Measurements from ENCODE around the gene PRIM2. TPM values are rescaled to one million over a fixed set of nuclear protein-coding genes. Genes with fewer than 3 reads are reported as not detected.

Gene PRIM2
- polyA plus RNA-seq, 1 donor from 2014 or later: 10.0 TPM

GRCh38 chr6:57315111-57315510, 2.3 kb upstream of the PRIM2 start:
- Histone ChIP-seq H3K9ac (ENCODE audit: low read length) (no peak overlapping the region), H4K20me1 (ENCODE audit: insufficient read depth) (no peaks in the 10 kb centered on the region), H3K4me2 (ENCODE audit: low read length) (no peak overlapping the region), H3K36me3 (ENCODE audit: insufficient read depth, low read length) (no peaks in the 10 kb centered on the region), H3K9me2 (ENCODE audit: insufficient read depth, low read length) (no peaks in the 10 kb centered on the region), H3F3A (ENCODE audit: insufficient read depth, low read length, poor library complexity, severe bottlenecking) (no peaks in the 10 kb centered on the region), H3K4me3 (ENCODE audit: low read length) (no peak overlapping the region), H3K27me3 (ENCODE audit: insufficient read depth, low read depth, low read length) (no peaks in the 10 kb centered on the region), H3K27ac (ENCODE audit: low read length) (no peak overlapping the region), H3K79me2 (replicated peaks; ENCODE audit: insufficient read depth, low read length) (peaks cover 13% of the 10 kb centered on the region), H3K9me3 (ENCODE audit: low read length) (no peaks in the 10 kb centered on the region), H2AFZ (ENCODE audit: low read depth, low read length) (no peak overlapping the region)
- TF ChIP-seq SMC3 (conservative IDR thresholded peaks at IDR 0.05; ENCODE audit: poor library complexity) (no peak), CTCF (IDR thresholded peaks at IDR 0.05; ENCODE audit: poor library complexity, severe bottlenecking) (no peak), EZH2 (IDR thresholded peaks at IDR 0.05; ENCODE audit: borderline replicate concordance, insufficient read depth, low read length, poor library complexity, severe bottlenecking) (no peak), MXI1 (conservative IDR thresholded peaks at IDR 0.05; ENCODE audit: poor library complexity, severe bottlenecking) (no peak), RAD21 (conservative IDR thresholded peaks at IDR 0.05) (no peak), POLR2AphosphoS5 (IDR thresholded peaks at IDR 0.05) (no peak)
- TF ChIP-seq, protein P1, sequence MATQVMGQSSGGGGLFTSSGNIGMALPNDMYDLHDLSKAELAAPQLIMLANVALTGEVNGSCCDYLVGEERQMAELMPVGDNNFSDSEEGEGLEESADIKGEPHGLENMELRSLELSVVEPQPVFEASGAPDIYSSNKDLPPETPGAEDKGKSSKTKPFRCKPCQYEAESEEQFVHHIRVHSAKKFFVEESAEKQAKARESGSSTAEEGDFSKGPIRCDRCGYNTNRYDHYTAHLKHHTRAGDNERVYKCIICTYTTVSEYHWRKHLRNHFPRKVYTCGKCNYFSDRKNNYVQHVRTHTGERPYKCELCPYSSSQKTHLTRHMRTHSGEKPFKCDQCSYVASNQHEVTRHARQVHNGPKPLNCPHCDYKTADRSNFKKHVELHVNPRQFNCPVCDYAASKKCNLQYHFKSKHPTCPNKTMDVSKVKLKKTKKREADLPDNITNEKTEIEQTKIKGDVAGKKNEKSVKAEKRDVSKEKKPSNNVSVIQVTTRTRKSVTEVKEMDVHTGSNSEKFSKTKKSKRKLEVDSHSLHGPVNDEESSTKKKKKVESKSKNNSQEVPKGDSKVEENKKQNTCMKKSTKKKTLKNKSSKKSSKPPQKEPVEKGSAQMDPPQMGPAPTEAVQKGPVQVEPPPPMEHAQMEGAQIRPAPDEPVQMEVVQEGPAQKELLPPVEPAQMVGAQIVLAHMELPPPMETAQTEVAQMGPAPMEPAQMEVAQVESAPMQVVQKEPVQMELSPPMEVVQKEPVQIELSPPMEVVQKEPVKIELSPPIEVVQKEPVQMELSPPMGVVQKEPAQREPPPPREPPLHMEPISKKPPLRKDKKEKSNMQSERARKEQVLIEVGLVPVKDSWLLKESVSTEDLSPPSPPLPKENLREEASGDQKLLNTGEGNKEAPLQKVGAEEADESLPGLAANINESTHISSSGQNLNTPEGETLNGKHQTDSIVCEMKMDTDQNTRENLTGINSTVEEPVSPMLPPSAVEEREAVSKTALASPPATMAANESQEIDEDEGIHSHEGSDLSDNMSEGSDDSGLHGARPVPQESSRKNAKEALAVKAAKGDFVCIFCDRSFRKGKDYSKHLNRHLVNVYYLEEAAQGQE (IDR thresholded peaks at IDR 0.05; ENCODE audit: borderline replicate concordance): no peak

GRCh38 chr6:57315851-57316250, 1.6 kb upstream of the PRIM2 start:
- H3K4me2 ChIP-seq (ENCODE audit: low read length): no peak overlapping the region
- no peaks in the 10 kb centered on the region for H4K20me1 ChIP-seq (ENCODE audit: insufficient read depth)

More at GRCh38 chr6:57315851-57316250, 1.6 kb upstream of the PRIM2 start:
- Histone ChIP-seq H3F3A (ENCODE audit: insufficient read depth, low read length, poor library complexity, severe bottlenecking) (no peaks in the 10 kb centered on the region), H3K9me2 (ENCODE audit: insufficient read depth, low read length) (no peaks in the 10 kb centered on the region), H3K79me2 (replicated peaks; ENCODE audit: insufficient read depth, low read length) (peaks cover 13% of the 10 kb centered on the region), H3K9ac (ENCODE audit: low read length) (no peak overlapping the region), H3K9me3 (ENCODE audit: low read length) (no peaks in the 10 kb centered on the region), H3K4me3 (ENCODE audit: low read length) (no peak overlapping the region), H3K27me3 (ENCODE audit: insufficient read depth, low read depth, low read length) (no peaks in the 10 kb centered on the region), H3K36me3 (ENCODE audit: insufficient read depth, low read length) (no peaks in the 10 kb centered on the region), H2AFZ (ENCODE audit: low read depth, low read length) (no peak overlapping the region), H3K27ac (ENCODE audit: low read length) (no peak overlapping the region)
- TF ChIP-seq, protein P1 (IDR thresholded peaks at IDR 0.05; ENCODE audit: borderline replicate concordance): no peak
- TF ChIP-seq POLR2AphosphoS5 (IDR thresholded peaks at IDR 0.05): no peak
- no peak for TF ChIP-seq SMC3 (conservative IDR thresholded peaks at IDR 0.05; ENCODE audit: poor library complexity)
- no peak for TF ChIP-seq EP300 (conservative IDR thresholded peaks at IDR 0.05; ENCODE audit: poor library complexity, severe bottlenecking)
- no peak for TF ChIP-seq RAD21 (conservative IDR thresholded peaks at IDR 0.05)
- no peak for TF ChIP-seq EZH2 (IDR thresholded peaks at IDR 0.05; ENCODE audit: borderline replicate concordance, insufficient read depth, low read length, poor library complexity, severe bottlenecking)
- no peak for TF ChIP-seq MXI1 (conservative IDR thresholded peaks at IDR 0.05; ENCODE audit: poor library complexity, severe bottlenecking)
- TF ChIP-seq CTCF (IDR thresholded peaks at IDR 0.05; ENCODE audit: poor library complexity, severe bottlenecking): no peak
- no peak for TF ChIP-seq TAF1 (IDR thresholded peaks at IDR 0.05; ENCODE audit: low read depth)

Measured in neural cell (in vitro differentiated cells).